ENCODE measurements around the gene CT45A3.

GRCh38 chrX:135737366-135738071 lies 30.5 kb downstream of the CT45A3 start:
- TF ChIP-seq CTCF (IDR thresholded peaks at IDR 0.05; ENCODE audit: low read length): peak; percentile 11; the same call in 1 of the 2 replicates
- no peak for TF ChIP-seq EZH2 (IDR thresholded peaks at IDR 0.05; ENCODE audit: borderline replicate concordance, low read length)

Data from OCI-LY1 (cell line).